Renal pelvis (tissue), 4 donors: ENCODE results near the gene CTTNBP2NL. TPM values are rescaled to one million over a fixed set of nuclear protein-coding genes. Genes with fewer than 3 reads are reported as not detected.
"Not testable (repeated sequence)": the region's sequence is repeated elsewhere in the genome, so short reads cannot be mapped to it uniquely, and the experiment has no call there.

Experiments
- DNase-seq: peaks from one replicate; pipeline ENCODE4 v3.0.0-alpha.2; 2013
- polyA plus RNA-seq, 3 donors: library from polyadenylated mRNA; unstranded; fragments of 120-200 nt; gene quantifications; one replicate each; pipeline ENCODE4 v1.2.1, GENCODE V29; 2013; ENCODE audit not compliant: insufficient read length in 3 of 3

Gene CTTNBP2NL
- polyA plus RNA-seq, 3 donors, result 36.5 to 42.3 (median 42.1) TPM

DNA sequence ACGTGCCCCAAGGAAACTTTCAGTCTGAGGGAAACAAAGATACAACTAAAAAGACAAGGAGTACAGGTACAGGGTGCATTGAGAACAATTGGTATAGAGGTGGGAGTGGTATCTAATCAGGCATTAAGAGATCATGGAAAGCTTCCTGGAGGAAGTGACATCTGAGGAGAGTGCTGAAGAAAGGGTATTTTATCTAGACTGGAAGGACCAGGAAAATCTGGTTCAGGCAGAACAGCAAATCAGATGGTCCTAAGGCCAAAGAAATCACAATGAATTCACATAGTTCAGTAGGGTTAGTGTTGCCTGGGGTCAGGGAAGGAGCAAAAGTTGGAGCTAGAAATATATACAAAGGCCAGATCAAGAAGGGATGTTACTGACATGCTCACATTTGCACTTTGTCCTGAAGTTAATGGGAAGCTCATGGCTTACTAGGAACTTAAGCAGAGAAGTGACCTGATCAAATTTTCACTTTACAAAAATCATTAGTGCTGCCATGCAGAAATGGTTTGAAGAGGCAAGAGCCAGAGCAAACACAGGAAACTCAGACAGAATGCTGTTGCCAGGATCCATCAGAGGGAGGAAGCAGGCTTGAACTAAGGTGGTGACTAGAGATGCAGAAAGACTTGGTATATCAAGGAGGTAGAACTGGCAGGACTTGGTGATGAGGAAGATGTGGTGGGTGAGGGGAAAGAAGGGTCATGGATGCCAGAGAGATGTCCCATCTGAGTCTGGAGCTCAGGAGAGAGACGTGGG, 14.5 kb upstream of the CTTNBP2NL start:
- DNase-seq, result no peak

DNA sequence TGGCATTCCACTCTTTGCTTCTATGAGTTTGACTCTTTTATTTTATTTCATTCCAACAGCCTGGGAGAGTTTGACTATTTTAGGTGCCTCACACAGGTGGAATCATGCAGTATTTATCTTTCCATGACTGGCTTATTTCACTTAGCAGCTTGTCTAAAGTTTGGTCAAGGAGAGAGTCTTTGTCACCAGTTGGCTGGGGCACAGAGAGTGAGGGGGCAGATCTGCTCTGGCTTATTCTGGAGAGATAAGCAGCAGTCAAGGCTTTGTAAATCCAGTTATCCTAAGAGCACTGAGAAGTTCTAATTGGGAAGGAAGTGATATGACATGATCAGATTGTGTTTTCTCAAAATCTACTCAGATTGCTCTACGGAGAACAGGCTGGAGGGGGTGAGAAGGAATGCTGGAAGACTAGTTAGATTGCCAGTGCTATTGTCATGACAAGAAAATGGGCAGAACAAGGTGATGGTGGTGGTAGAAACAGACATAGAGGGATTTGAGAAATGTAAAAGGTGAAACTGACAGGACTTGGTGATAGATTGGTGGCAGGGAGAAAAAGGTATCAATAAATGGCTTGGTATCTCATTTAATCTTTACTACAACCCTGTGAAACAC, 12.1 kb upstream of the CTTNBP2NL start:
- no peak for DNase-seq

DNA sequence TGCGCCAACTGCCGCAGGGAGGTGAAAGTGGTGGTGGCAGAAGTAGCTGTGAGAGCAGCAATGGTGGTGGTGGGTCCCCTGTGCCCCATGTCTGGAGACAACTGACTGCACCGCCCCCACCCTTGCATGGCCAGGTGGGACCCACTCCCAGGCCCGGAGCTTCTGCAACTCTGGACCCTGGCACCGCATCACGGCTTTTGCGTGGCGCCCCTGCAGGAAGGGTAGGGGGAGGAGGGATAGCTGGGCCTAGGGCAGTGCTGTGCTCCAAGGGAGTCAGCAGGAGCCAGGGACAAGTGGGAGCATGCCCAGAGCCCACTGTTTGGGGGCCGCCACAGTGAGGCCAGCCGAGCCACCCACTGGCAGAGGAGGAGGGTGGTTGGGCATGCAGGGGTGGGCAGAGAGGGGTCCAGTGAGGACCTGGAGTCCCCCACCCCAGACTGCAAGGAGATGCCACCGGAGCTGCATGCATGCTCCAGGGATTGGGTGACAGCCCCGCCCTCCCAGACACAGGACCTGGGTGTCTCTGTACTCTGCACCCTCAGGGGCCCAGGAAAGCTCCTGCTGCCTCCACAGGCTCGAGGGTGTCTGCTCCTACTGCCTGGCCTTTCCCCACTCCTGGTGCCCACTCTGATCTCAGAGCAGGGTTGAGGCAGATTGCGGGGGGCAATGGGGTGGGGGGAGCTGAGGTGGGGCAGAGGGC, 9.8 kb upstream of the CTTNBP2NL start:
- no peak for DNase-seq

DNA sequence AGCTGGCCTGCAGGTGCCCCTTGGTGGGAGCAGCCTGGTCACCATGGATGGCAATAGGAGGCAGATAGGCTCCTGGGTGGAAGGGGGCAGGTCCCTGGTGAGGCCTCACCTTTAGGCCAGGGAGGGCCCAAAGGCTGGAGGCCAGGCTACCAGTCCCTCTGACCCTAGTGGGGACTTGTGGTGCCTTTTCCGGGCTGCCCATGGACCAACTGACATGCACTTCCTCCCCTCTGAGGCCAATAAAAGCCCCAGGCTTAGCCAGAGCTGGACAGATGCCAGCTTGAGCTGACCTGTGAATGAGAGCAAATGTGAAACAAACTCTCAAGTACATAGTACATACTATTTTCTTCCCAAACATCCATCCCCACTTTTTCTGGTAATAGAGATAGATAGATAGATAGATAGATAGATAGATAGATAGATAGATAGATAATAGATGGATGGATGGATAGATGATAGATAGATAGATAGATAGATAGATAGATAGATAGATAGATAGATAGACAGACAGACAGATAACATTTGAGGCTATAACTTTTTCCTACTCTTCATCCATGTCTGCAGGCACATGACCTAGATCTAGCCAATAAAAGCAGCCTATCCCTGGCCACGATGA, 9.2 kb upstream of the CTTNBP2NL start:
- DNase-seq, result no peak

DNA sequence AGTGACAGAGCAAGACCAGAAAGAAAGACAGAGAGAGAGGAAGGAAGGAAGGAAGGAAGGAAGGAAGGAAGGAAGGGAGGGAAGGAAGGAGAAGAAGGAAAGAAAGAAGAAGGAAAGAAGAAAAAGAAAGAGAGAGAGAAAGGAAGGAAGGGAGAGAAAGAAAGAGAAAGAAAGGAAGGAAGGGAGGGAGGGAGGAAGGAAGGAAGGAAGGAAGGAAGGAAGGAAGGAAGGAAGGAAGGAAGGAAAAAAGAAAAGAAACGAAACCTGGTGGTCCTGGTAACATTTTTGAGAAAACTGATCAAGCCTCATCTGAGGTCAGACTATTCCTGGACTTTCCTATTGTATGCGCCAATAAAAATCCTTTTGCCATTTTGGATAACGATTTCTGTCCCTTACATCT, 8.2 kb upstream of the CTTNBP2NL start:
- no peak for DNase-seq

DNA sequence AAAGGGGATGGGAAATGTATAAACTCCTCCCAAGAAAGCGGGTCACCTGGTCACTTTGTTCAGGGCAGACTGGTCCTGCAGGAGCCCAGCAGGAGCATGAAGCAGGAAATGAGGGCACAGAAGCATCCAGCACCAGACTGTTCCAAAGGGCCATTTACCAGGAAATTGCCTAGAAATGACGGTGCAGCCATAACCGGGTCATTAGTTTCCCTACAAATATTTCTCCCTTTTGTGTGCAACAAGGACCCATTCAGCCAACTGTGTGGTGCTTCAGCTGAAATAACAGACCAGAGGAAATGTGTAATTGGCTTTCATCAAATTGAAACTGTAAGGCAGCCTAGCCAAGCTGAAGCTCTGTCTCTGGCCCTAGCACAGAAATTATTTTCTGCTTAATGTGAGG, 7.6 kb upstream of the CTTNBP2NL start:
- no peak for DNase-seq

DNA sequence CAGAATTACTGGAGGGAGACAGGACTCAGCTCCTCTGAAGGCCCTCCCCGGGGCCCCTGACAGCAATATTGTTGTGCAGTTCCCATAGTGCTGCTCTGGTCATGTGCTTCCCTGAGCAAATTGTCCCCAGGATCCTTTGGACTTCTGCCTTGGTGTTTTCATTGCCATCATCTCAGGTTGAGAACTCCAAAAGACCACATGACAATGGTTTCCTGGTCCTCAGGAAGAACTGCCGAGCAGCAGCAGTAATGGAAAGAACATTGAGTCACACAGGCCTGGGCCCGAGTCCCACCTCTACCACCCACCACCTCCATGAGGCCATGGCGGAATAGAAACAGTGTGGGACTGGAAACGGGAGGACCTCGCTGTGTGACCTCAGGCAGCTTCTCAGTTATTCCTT, 6.3 kb upstream of the CTTNBP2NL start:
- no peak for DNase-seq

DNA sequence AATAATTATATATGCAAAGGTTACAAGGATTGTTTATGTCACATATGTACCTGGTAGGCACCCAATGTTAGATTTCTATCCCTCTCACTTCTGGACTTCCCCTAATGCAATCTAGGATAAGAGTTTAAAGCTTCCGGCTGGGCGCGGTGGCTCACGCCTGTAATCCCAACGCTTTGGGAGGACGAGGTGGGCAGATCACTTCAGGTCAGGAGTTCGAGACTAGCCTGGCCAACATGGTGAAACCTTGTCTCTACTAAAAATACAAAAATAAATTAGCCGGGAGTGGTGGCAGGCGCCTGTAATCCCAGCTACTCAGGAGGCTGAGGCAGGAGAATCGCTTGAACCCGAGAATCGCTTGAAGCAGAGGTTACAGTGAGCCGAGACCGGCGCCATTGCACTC, 5.7 kb upstream of the CTTNBP2NL start:
- DNase-seq, result not testable (repeated sequence)

DNA sequence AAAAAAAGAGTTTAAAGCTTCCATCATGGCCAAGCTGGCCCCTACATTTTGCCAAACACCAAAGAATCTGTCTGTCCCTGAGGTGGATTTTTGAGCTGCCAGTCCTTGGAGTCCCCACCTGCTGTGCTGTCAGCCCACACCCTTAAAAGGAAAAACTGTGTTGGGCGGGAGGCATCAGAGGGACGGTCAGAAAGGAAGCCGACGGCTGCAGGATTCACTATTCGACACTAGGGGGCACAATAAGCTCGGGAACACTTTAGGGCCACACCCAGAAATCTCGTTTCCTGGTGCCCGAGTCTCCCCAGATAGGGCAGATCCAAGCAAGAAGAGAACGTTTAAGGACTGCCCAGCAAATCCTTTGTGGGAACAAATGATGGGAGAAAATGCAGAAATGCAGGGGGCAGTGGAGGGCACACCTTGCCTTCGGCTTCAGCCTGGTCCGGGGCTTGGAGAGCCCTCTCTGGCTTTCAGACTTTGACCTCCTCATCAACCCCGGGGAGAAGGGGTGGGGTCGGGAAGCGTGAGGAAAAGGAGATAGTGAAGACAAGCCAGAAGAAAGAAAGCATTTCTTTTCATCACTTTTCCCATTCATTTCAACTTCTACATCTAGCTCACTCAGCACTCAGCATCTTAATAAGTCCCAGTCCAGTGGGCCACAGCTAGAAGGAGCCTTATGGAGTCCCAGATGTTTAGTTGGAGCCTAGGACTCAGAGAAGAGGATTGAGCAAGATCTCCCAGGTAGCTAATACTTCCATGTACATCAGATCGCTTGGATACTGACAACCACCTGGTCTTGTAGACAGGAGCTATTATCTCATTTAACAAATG, 5.0 kb upstream of the CTTNBP2NL start:
- peak; percentile 93 for DNase-seq

DNA sequence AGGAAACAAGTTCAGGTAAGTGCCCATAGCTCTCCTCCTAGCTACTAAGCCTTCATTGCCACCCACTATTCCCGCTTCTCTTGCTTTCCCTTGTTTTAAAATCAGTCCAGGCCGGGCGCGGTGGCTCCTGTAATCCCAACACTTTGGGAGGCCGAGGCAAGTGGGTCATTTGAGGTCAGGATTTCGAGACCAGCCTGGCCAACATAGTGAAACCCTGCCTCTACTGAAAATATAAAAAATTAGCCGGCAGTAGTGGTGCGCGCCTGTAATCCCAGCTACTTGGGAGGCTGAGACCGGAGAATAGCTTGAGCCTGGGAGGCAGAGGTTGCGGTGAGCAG, 4.4 kb upstream of the CTTNBP2NL start:
- no peak for DNase-seq

DNA sequence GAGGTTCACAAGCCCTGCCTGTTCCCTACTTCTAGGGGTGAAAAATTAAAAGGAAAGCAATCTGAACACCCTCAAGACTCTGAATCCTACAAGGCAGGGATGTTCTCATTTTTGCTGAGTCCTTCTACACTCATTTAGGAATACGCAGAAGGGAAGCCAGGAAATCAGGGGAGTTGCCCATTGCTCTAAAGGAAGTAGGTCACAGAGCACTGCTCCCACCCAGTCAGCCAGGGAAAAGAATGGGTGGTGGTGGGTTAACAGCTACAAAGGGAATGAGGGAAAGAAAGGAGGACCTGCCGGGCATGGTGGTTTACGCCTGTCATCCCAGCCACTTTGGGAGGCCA, 2.4 kb upstream of the CTTNBP2NL start:
- DNase-seq, result no peak

DNA sequence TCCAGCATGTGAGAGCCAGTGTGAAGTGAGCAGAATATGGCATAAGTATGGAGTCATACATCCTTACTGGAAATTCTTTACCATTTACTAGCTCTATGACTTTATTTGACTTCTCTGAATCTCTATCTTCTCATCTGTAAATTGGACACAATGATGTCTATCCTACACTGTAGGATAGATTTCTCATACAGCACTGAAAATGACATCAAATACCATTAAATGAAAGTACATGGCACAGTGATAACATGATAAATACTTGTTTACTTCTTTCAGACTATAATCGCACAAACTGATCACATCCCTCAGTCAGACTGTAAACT, 1.3 kb upstream of the CTTNBP2NL start:
- no peak for DNase-seq

DNA sequence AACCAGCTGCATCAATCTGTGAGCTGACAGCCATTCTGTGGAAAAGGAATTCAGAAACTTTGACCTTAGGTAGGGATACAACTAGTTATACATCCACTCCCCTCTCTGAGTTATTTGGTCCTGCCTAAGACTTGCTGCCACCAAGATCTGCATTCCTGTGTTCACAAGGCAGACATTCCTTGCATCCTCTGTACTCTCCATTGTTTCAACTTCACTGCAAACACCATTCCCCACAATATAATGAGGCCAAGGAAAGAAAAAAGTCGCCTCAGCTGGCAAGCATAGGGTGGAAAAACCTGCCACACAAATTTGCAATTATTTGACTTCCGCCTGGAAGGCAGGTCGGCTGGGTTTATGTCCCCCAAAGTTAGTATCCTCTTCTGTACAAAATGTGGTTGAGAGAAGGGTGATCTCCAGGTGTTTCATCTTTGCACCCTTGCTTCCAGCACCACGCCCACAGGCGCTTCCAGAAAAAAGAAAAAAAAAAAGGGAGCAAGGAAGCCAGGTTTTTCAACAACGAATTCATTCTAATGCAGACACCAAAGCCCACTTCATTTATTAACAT, 676 bp upstream of the CTTNBP2NL start:
- no peak for DNase-seq

DNA sequence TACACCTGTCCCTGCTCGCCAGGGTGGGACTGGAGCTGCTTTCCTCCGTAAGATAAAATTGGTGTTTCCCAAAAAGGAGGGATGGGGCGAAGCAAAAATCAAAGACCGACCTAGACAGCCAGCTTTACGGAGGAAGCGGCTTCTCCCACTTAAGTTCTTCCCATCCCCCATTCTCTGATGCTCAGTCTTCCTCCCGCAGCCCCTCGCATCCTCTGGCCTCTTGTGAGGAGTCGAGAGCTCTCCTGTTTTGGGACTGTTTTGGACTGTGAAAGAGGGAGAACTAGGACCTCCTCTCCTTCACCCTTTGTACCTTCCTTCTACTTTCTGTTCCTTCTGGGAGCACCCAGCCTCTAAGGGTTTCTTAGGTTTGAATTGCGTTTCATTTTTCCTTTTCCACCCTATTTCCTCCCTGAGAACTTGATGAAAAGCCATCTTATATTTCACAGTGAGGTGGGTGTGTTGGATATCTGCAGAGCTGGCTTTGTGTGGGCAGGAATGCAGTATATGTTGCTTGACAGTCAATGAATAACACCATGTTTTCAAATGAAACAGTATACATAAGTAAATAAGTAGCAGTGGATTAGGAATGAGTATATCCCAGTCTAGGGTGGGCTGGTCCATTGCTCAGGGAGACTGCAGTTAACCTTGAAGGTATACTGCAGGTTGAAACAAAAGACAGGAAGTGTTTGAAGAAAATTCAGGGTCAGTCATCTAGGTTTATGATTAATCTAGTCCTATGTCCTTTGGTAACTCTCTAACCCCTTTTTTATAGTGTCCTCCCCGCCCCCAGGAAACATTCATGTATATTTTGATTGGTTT, 848 bp downstream of the CTTNBP2NL start:
- peak; percentile 40 for DNase-seq

DNA sequence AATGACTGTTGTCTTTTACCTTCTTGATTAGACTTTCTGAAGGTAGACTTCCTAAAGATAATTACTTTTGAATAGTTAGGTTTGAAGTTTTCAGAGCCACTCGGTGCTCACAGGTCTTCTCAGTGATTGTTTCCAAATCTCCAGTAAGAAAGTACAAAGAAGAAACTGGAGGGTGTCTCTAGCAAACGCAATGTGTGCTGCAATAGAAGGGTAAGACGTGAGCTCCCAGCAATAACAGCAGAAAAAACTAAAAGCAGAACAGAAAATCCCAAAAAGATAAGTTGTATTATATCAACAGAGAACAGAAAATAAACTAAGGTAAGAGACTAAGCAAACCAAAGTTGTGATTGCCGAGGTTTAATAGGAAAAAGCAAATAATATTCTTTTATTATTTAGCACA, 1.8 kb downstream of the CTTNBP2NL start:
- DNase-seq, result no peak

DNA sequence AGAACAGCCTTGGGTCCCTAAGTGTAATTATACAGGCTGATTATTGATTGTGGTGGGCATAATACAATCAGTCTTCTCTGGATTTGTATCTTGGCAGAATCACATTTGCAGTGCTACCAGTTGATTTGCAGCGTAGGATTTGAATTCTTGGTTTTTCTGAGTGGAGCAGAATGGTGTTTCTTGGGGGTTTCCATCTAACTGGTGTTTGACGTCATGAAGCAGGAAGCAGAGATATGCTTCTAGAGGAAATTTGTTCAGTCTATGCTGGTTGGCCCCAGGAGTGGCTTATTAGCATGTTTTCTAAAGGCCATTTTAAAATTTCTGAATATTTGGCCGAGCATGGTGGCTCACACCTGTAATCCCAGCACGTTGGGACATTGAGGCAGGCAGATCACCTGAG, 3.4 kb downstream of the CTTNBP2NL start:
- DNase-seq, result no peak

DNA sequence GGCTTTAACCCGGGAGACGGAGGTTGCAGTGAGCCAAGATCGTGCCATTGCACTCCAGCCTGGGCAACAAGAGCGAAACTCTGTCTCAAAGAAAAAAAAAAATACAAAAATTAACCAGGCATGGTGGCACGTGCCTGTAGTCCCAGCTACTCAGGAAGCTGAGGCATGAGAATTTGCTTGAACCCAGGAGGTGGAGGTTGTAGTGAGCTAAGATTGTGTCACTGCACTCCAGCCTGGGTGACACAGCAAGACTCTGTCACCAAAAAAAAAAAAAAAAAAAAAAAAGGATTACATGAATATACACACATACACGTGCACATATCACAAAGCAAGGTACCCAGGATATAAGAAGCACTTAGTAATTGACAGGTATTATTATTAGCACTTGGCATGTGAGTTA, 4.7 kb downstream of the CTTNBP2NL start:
- not testable (repeated sequence) for DNase-seq

DNA sequence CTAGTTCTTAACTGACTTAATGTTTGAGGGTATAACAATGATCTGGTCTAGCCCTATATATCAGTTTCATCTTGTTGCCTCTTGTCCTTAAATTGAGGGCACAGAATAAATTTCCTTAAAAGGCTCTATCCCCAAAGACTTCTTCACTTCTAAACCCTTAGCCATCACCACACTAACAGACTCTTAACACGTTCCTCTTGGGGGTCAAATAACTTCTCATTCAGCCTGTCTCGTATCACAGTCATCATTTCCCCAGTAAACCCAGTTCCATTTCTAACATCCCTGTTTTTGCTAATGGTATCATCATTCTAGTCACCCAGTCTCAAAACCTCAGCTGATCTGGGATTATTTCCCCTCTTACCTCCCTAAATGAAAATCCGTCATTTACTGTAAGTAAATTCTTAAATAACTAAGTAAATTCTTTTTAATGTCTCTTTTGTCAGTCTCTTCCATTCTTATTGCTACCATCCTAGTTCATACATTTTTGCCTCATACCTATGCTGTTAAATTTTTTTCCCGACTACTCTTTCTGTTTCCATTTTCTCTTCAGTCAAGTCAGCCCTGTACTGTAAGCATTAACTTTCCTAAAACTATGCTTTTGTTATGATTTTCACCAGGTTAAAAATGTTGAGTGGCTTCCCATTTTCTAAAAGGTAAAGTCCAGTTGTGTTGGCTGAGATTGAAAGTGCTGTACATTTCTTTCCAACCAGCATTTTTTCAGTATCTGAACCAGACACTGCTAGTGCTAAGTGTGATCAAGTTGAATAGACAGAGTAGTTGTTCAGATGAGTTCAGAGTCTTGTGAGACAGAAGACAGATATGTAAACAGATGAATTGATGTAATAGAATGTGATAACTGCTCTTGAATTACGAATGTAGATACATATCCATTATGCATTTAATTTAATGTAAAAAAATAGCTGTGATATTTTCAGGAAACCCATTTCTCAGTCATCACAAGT, 6.9 kb downstream of the CTTNBP2NL start:
- no peak for DNase-seq

DNA sequence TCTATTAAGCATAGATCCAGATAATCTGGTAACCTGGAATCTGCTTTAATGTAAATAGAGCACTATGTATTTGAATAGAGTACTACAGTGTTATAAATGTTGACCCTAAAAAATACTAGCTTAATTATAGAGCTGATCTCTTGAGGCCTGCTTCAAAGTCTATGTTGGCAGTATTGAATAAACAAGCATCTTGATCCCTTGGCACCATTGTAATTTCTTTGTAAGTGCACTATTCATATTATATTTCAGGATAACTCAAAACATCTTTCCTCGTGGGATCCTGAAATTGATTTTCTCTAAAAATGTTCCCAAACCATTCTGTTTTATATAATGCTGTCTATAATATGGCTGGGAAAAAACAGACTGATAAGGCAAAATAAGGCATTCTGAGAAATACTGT, 10.8 kb downstream of the CTTNBP2NL start:
- no peak for DNase-seq

DNA sequence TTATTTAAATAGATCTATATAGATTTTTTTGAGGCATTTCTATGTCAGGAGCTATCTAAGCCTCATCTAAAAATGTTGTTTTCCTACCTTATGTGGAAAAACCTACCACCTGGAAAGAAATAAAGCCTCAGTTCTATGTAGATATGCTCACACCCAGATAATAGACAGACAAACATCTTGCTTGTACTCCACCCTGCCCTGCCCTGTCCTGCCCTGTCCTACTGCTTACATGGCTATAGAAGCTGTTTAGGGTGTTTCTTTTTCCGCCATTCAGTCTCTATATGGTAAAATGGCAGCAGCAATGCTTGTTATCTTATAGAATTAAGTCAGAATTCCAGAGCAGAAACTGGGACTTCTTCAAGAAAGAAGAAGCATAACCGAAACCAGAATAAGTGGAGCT, 13.4 kb downstream of the CTTNBP2NL start:
- no peak for DNase-seq
